HG03045 (cell line): ENCODE data around the gene MYH9.
"Not testable (repeated sequence)": the region's sequence is repeated elsewhere in the genome, so short reads cannot be mapped to it uniquely, and the experiment has no call there.

Experiments
- ATAC-seq: cut with Tn5 transposase; IDR thresholded peaks from one replicate; pipeline ENCODE4 v1.9.1; 2021; ENCODE audit warnings: mild to moderate bottlenecking, moderate library complexity; ENCODE audit not compliant: unreplicated experiment

MYH9 gene

GRCh38 chr22:36297568-36297967, 90.2 kb downstream of the MYH9 start:
- no peak for ATAC-seq

- no peak for ATAC-seq
Observed at GRCh38 chr22:36296690-36297089, 91.1 kb downstream of the MYH9 start.

- ATAC-seq, result no peak
Observed at GRCh38 chr22:36295247-36295646, 92.5 kb downstream of the MYH9 start.

GRCh38 chr22:36294801-36295200, 93.0 kb downstream of the MYH9 start:
- no peak for ATAC-seq

- no peak for ATAC-seq
Observed at GRCh38 chr22:36294293-36294620, 93.5 kb downstream of the MYH9 start.

- no peak for ATAC-seq
Observed at GRCh38 chr22:36293606-36294292, 94.0 kb downstream of the MYH9 start.

GRCh38 chr22:36292823-36293530, 94.8 kb downstream of the MYH9 start:
- no peak for ATAC-seq

- no peak for ATAC-seq
Observed at GRCh38 chr22:36291831-36292740, 95.7 kb downstream of the MYH9 start.

- not testable (repeated sequence) for ATAC-seq
Observed at GRCh38 chr22:36290391-36291075, 97.2 kb downstream of the MYH9 start.

- not testable (repeated sequence) for ATAC-seq
Observed at GRCh38 chr22:36289948-36290371, 97.8 kb downstream of the MYH9 start.

GRCh38 chr22:36289406-36289870, 98.3 kb downstream of the MYH9 start:
- no peak for ATAC-seq

- no peak for ATAC-seq
Observed at GRCh38 chr22:36288571-36289405, 99.0 kb downstream of the MYH9 start.

- no peak for ATAC-seq
Observed at GRCh38 chr22:36287881-36288515, 99.8 kb downstream of the MYH9 start.

- no peak for ATAC-seq
Observed at GRCh38 chr22:36286096-36286957, 101.4 kb downstream of the MYH9 start.

- no peak for ATAC-seq
Observed at GRCh38 chr22:36285545-36285944, 102.2 kb downstream of the MYH9 start.

- no peak for ATAC-seq
Observed at GRCh38 chr22:36285017-36285416, 102.8 kb downstream of the MYH9 start.

- ATAC-seq, result no peak
Observed at GRCh38 chr22:36284171-36284571, 103.6 kb downstream of the MYH9 start.

- no peak for ATAC-seq
Observed at GRCh38 chr22:36282328-36282831, 105.4 kb downstream of the MYH9 start.
